GM18909 (cell line): Measurements from ENCODE around the gene TRIM34.
A peak's percentile ranks its signal among the peaks of the same experiment; 100 is the strongest.
"Not testable (repeated sequence)": the region's sequence is repeated elsewhere in the genome, so short reads cannot be mapped to it uniquely, and the experiment has no call there.

ENCODE experiments used
- ATAC-seq: cut with Tn5 transposase; IDR thresholded peaks from one replicate; pipeline ENCODE4 v1.9.1; 2021; ENCODE audit warnings: mild to moderate bottlenecking; ENCODE audit not compliant: unreplicated experiment, poor library complexity

Gene TRIM34

GRCh38 chr11:5683620-5684019 is 58.8 kb downstream of the TRIM34 start:
- ATAC-seq: not testable (repeated sequence)

GRCh38 chr11:5684036-5684645 is 59.3 kb downstream of the TRIM34 start:
- peak; percentile 27 for ATAC-seq

- ATAC-seq: peak; percentile 81
These were observed 60.0 kb downstream of the TRIM34 start, which contains the start of gene TRIM5 for GRCh38 chr11:5684646-5685362. Gene TRIM5, minus strand, starts transcription at chr11:5685074. Its CDS starts 4,897 bp downstream, at chr11:5680177.

- ATAC-seq: no peak
These were observed 61.6 kb downstream of the TRIM34 start for GRCh38 chr11:5686426-5686825.

GRCh38 chr11:5688482-5688881 is 63.7 kb downstream of the TRIM34 start:
- no peak for ATAC-seq

GRCh38 chr11:5689551-5689983 is 64.8 kb downstream of the TRIM34 start, which contains the start of gene TRIM22:
Gene TRIM22, plus strand, starts transcription at chr11:5689790. Its CDS starts 6,443 bp downstream, at chr11:5696233.
- ATAC-seq: peak; percentile 73

- ATAC-seq: no peak
These were observed 65.4 kb downstream of the TRIM34 start for GRCh38 chr11:5690216-5690615.

GRCh38 chr11:5690736-5691135 is 65.9 kb downstream of the TRIM34 start:
- ATAC-seq: no peak

- ATAC-seq: not testable (repeated sequence)
These were observed 66.6 kb downstream of the TRIM34 start for GRCh38 chr11:5691238-5691963.

- ATAC-seq: no peak
These were observed 67.2 kb downstream of the TRIM34 start for GRCh38 chr11:5691964-5692361.
